Neural cell (in vitro differentiated cells): Measurements from ENCODE around the gene ME1. TPM values are rescaled to one million over a fixed set of nuclear protein-coding genes. Genes with fewer than 3 reads are reported as not detected.

Experiments
- H2AFZ ChIP-seq: fragments of 200-600, 300-800 bp; sonication (generic), shearing (Covaris generic); 2 replicates; pipeline ENCODE4 v1.6.0; 2014; ENCODE audit warnings: low read depth, mild to moderate bottlenecking, antibody characterized with exemption, low read length, moderate library complexity
- H3F3A ChIP-seq: fragments of 200-600 bp; shearing (Covaris generic); 2 replicates; pipeline ENCODE4 v1.6.1; 2016; ENCODE audit warnings: mild to moderate bottlenecking, moderate library complexity, mixed read lengths, antibody characterized with exemption, low read length; ENCODE audit not compliant: insufficient read depth, poor library complexity, severe bottlenecking
- H3K27ac ChIP-seq: fragments of 200-600, 300-800 bp; sonication (generic), shearing (Covaris generic); 2 replicates; pipeline ENCODE4 v1.5.1; 2014; ENCODE audit warnings: mild to moderate bottlenecking, low read length, moderate library complexity
- H3K27me3 ChIP-seq: fragments of 300-800, 200-600 bp; sonication (generic), shearing (Covaris generic); 2 replicates; pipeline ENCODE4 v1.6.0; 2014; ENCODE audit warnings: mild to moderate bottlenecking, low read depth, low read length, moderate library complexity; ENCODE audit not compliant: insufficient read depth
- H3K36me3 ChIP-seq: fragments of 300-800, 200-600 bp; sonication (generic), shearing (Covaris generic); 2 replicates; pipeline ENCODE4 v1.5.1; 2014; ENCODE audit warnings: mild to moderate bottlenecking, antibody characterized with exemption, low read length, moderate library complexity; ENCODE audit not compliant: insufficient read depth
- H3K4me2 ChIP-seq: fragments of 300-800, 200-600 bp; sonication (generic), shearing (Covaris generic); 2 replicates; pipeline ENCODE4 v1.6.0; 2014; ENCODE audit warnings: mild to moderate bottlenecking, low read length
- H3K4me3 ChIP-seq: fragments of 300-800, 200-600 bp; sonication (generic), shearing (Covaris generic); 2 replicates; pipeline ENCODE4 v1.5.1; 2014; ENCODE audit warnings: mild to moderate bottlenecking, low read length, moderate library complexity
- H3K79me2 ChIP-seq: fragments of 200-600 bp; shearing (Covaris generic); replicated peaks from 2 replicates; pipeline ENCODE4 v1.6.0; 2014; ENCODE audit warnings: mild to moderate bottlenecking, low read length, moderate library complexity; ENCODE audit not compliant: insufficient read depth
- H3K9ac ChIP-seq: fragments of 300-800, 200-600 bp; sonication (generic), shearing (Covaris generic); 2 replicates; pipeline ENCODE4 v1.6.1; 2016; ENCODE audit warnings: mild to moderate bottlenecking, low read length, mixed read lengths
- H3K9me2 ChIP-seq: fragments of 200-600 bp; shearing (Covaris generic); 2 replicates; pipeline ENCODE4 v1.6.1; 2016; ENCODE audit warnings: mild to moderate bottlenecking, low read length, mixed read lengths; ENCODE audit not compliant: insufficient read depth
- H3K9me3 ChIP-seq: fragments of 200-600, 300-800 bp; sonication (generic), shearing (Covaris generic); 2 replicates; pipeline ENCODE4 v1.6.1; 2016; ENCODE audit warnings: mild to moderate bottlenecking, mixed run types, low read length, moderate library complexity, mixed read lengths
- H4K20me1 ChIP-seq: fragments of 200-600 bp; shearing (Covaris generic); 2 replicates; pipeline ENCODE4 v1.6.1; 2016; ENCODE audit warnings: mild to moderate bottlenecking, mixed run types; ENCODE audit not compliant: insufficient read depth
- EP300 ChIP-seq: fragments of 450-650 bp; conservative IDR thresholded peaks from 2 replicates; pipeline ENCODE4 v1.6.1; 2014; ENCODE audit warnings: antibody characterized with exemption, mild to moderate bottlenecking, moderate library complexity; ENCODE audit not compliant: poor library complexity, severe bottlenecking
- EZH2 ChIP-seq: fragments of 200-600, 300-800 bp; shearing (Covaris generic), sonication (generic); IDR thresholded peaks from 2 replicates; pipeline ENCODE4 v1.6.1; 2014; ENCODE audit warnings: antibody characterized with exemption, low read length, borderline replicate concordance, mild to moderate bottlenecking; ENCODE audit not compliant: insufficient read depth, poor library complexity, severe bottlenecking
- MXI1 ChIP-seq: fragments of 450-650 bp; conservative IDR thresholded peaks from 2 replicates; pipeline ENCODE4 v1.6.1; 2014; ENCODE audit warnings: antibody characterized with exemption, mild to moderate bottlenecking; ENCODE audit not compliant: poor library complexity, severe bottlenecking
- POLR2AphosphoS5 ChIP-seq: IDR thresholded peaks from 2 replicates; pipeline ENCODE4 v1.6.1; 2012
- RAD21 ChIP-seq: fragments of 450-650 bp; conservative IDR thresholded peaks from 2 replicates; pipeline ENCODE4 v1.6.1; 2014; ENCODE audit warnings: antibody characterized with exemption, mild to moderate bottlenecking, moderate library complexity
- SMC3 ChIP-seq: fragments of 450-650 bp; conservative IDR thresholded peaks from 2 replicates; pipeline ENCODE4 v1.6.1; 2014; ENCODE audit warnings: antibody characterized with exemption, mild to moderate bottlenecking, moderate library complexity; ENCODE audit not compliant: poor library complexity
- TAF1 ChIP-seq: IDR thresholded peaks from 2 replicates; pipeline ENCODE4 v1.6.1; 2012; ENCODE audit warnings: low read depth
- polyA plus RNA-seq: library from polyadenylated mRNA; depleted of rRNA; stranded (reverse); fragments of >200 nt; gene quantifications from 2 replicates; pipeline ENCODE4 v1.2.3, GENCODE V29; 2014
- TF ChIP-seq, protein P1 (sequence below): IDR thresholded peaks from 2 replicates; pipeline ENCODE4 v1.6.1; 2012; ENCODE audit warnings: borderline replicate concordance
- TF ChIP-seq, protein P2 (sequence below): fragments of 450-650 bp; IDR thresholded peaks from 2 replicates; pipeline ENCODE4 v1.5.1; 2014; ENCODE audit warnings: antibody characterized with exemption, mild to moderate bottlenecking, moderate library complexity; ENCODE audit not compliant: poor library complexity, severe bottlenecking

The ME1 gene
- polyA plus RNA-seq, 1 donor from 2014 or later = 0.09 TPM

DNA sequence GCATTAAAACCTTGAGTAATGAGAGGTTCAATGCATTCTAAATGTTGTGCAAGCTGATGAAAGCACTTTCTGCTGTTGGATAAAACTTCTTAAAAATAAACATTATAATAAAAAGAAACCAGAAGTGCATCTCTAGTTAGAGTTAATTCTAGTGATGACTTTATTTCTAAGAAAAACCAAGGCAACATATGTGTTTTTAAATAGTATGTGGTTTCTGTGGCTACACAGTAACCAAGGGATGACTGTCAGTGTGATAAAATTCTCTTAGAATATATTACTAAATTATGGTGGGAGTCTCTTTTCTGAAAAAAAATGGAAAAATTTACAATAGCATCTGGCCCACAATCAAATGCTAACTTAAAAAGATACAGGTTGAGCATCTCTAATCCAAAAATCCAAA is 117.0 kb downstream of the ME1 start:
- Histone ChIP-seq H3K4me2 (no peak overlapping the region), H3K9me3 (no peaks in the 10 kb centered on the region)
- TF ChIP-seq RAD21 (no peak), SMC3 (no peak), POLR2AphosphoS5 (no peak), TAF1 (no peak), MXI1 (no peak), EP300 (no peak), EZH2 (no peak)
- TF ChIP-seq, protein P1, sequence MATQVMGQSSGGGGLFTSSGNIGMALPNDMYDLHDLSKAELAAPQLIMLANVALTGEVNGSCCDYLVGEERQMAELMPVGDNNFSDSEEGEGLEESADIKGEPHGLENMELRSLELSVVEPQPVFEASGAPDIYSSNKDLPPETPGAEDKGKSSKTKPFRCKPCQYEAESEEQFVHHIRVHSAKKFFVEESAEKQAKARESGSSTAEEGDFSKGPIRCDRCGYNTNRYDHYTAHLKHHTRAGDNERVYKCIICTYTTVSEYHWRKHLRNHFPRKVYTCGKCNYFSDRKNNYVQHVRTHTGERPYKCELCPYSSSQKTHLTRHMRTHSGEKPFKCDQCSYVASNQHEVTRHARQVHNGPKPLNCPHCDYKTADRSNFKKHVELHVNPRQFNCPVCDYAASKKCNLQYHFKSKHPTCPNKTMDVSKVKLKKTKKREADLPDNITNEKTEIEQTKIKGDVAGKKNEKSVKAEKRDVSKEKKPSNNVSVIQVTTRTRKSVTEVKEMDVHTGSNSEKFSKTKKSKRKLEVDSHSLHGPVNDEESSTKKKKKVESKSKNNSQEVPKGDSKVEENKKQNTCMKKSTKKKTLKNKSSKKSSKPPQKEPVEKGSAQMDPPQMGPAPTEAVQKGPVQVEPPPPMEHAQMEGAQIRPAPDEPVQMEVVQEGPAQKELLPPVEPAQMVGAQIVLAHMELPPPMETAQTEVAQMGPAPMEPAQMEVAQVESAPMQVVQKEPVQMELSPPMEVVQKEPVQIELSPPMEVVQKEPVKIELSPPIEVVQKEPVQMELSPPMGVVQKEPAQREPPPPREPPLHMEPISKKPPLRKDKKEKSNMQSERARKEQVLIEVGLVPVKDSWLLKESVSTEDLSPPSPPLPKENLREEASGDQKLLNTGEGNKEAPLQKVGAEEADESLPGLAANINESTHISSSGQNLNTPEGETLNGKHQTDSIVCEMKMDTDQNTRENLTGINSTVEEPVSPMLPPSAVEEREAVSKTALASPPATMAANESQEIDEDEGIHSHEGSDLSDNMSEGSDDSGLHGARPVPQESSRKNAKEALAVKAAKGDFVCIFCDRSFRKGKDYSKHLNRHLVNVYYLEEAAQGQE = no peak
- TF ChIP-seq, protein P2, sequence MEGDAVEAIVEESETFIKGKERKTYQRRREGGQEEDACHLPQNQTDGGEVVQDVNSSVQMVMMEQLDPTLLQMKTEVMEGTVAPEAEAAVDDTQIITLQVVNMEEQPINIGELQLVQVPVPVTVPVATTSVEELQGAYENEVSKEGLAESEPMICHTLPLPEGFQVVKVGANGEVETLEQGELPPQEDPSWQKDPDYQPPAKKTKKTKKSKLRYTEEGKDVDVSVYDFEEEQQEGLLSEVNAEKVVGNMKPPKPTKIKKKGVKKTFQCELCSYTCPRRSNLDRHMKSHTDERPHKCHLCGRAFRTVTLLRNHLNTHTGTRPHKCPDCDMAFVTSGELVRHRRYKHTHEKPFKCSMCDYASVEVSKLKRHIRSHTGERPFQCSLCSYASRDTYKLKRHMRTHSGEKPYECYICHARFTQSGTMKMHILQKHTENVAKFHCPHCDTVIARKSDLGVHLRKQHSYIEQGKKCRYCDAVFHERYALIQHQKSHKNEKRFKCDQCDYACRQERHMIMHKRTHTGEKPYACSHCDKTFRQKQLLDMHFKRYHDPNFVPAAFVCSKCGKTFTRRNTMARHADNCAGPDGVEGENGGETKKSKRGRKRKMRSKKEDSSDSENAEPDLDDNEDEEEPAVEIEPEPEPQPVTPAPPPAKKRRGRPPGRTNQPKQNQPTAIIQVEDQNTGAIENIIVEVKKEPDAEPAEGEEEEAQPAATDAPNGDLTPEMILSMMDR = no peak

DNA sequence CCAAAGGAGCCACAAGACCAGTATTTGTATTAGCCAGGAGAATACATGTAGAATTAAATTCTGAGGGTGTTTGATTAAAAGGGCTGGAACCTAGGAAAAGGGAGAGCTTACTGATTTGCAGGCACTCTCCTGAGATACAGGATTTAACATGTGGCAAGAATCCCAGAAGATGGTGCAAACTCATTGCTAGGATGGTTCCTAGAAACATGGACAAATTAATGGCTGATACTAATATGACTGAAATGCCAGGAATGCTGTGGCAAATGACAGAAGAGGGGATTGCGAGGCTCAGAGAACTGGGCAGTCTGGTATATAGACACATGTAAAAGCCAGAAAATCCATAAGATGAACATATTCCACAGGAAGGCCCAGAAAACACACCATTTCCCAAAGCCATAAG is 119.6 kb downstream of the ME1 start:
- Histone ChIP-seq H3K4me3 (no peak overlapping the region), H3K27ac (no peak overlapping the region)

More for the DNA sequence above, 117.0 kb downstream of the ME1 start:
- H3K36me3 ChIP-seq = no peaks in the 10 kb centered on the region
- no peaks in the 10 kb centered on the region for H3F3A ChIP-seq
- H3K79me2 ChIP-seq = no peaks in the 10 kb centered on the region
- H3K27me3 ChIP-seq = no peaks in the 10 kb centered on the region
- H2AFZ ChIP-seq = no peak overlapping the region
- H3K9me2 ChIP-seq = no peaks in the 10 kb centered on the region
- H3K9ac ChIP-seq = no peak overlapping the region
- H3K27ac ChIP-seq = no peak overlapping the region
- no peak overlapping the region for H3K4me3 ChIP-seq
- H4K20me1 ChIP-seq = no peaks in the 10 kb centered on the region

More for the DNA sequence above, 119.6 kb downstream of the ME1 start:
- Histone ChIP-seq H3K27me3 (no peaks in the 10 kb centered on the region), H3F3A (no peaks in the 10 kb centered on the region), H2AFZ (no peak overlapping the region), H3K4me2 (no peak overlapping the region), H4K20me1 (no peaks in the 10 kb centered on the region), H3K36me3 (no peaks in the 10 kb centered on the region), H3K9me2 (no peaks in the 10 kb centered on the region), H3K79me2 (no peaks in the 10 kb centered on the region), H3K9ac (no peak overlapping the region), H3K9me3 (no peaks in the 10 kb centered on the region)
- TF ChIP-seq TAF1 (no peak), SMC3 (no peak), RAD21 (no peak), POLR2AphosphoS5 (no peak), EP300 (no peak), EZH2 (no peak), MXI1 (no peak)
- TF ChIP-seq, protein P1 = no peak
- TF ChIP-seq, protein P2 = no peak
